IPS-18c (cell line): ENCODE data around the gene NALCN.
"Not testable (repeated sequence)": the region's sequence is repeated elsewhere in the genome, so short reads cannot be mapped to it uniquely, and the experiment has no call there.

ENCODE experiments used
- H3K4me3 ChIP-seq: 2 replicates; pipeline ENCODE4 v1.7.0; 2013; ENCODE audit warnings: low read depth, mild to moderate bottlenecking, low read length, moderate library complexity; ENCODE audit not compliant: insufficient read depth
- H3K9me3 ChIP-seq: one replicate; pipeline ENCODE4 v1.6.1; 2013; ENCODE audit warnings: mild to moderate bottlenecking, low read length, moderate library complexity; ENCODE audit not compliant: control insufficient read depth, insufficient read depth

NALCN gene

GRCh38 chr13:101383595-101383994, 32.7 kb downstream of the NALCN start:
- no peaks in the 10 kb centered on the region for H3K9me3 ChIP-seq
- H3K4me3 ChIP-seq: no peak overlapping the region

GRCh38 chr13:101382701-101383100, 33.6 kb downstream of the NALCN start:
- no peaks in the 10 kb centered on the region for H3K9me3 ChIP-seq
- H3K4me3 ChIP-seq: no peak overlapping the region

GRCh38 chr13:101382086-101382485, 34.2 kb downstream of the NALCN start:
- H3K9me3 ChIP-seq: no peaks in the 10 kb centered on the region
- no peak overlapping the region for H3K4me3 ChIP-seq

GRCh38 chr13:101360525-101360924, 55.8 kb downstream of the NALCN start:
- H3K9me3 ChIP-seq: no peaks in the 10 kb centered on the region
- no peak overlapping the region for H3K4me3 ChIP-seq

DNA sequence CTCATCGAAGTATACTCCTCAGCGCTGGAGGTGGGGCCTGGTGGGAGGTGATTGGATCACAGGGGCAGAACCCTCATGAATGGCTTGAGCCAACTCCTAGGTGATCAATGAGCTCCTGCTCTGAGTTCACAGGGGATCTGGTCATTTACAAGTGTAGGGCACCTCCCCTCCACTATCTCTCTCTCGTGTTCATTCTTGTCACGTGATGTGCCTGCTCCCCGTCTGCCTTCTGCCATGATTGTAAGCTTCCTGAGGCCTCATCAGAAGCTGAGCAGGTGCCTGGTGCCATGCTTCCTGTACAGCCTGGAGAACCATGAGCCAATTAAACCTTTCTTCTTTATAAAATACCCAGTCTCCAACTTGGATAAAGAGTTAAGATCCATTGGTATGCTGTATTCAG, 61.4 kb downstream of the NALCN start:
- H3K4me3 ChIP-seq: no peak overlapping the region

GRCh38 chr13:101346942-101347728, 69.2 kb downstream of the NALCN start:
- peaks cover 2% of the 10 kb centered on the region for H3K9me3 ChIP-seq

More for the DNA sequence above, 61.4 kb downstream of the NALCN start:
- H3K9me3 ChIP-seq: no peaks in the 10 kb centered on the region

GRCh38 chr13:101346161-101346560, 70.1 kb downstream of the NALCN start:
- Histone ChIP-seq H3K4me3 (no peak overlapping the region), H3K9me3 (peaks cover 5% of the 10 kb centered on the region)

More at GRCh38 chr13:101346942-101347728, 69.2 kb downstream of the NALCN start:
- H3K4me3 ChIP-seq: no peak overlapping the region

DNA sequence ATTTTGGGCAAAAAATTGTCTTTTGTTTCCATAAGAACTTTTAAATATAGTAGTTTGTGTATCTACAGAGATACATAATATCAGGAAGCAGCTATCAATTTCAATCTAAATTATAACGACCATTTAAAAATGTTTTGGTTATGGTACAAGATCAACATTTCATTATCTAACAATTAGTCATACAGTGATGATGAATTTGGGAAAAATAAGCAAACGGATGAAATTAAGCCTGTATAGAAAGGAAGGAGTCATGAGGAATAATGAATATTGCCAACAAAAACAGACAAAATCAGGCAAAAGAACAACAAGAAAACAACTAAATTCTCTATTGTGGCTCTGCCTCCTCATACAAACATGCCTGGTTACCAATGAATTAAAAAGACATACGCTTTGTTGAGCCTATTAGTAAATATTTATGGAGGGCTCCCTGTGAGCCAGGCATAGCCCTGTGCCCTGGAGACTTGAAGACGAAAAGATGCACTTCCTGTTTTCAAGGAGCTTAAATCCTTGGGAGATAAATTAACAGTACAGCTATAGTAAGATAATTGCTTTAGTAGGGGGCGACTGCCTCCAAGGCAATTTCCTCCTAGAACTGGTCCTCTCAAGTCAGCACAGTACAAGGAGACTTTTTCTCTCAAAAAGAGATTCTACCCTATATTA, 73.0 kb downstream of the NALCN start:
- Histone ChIP-seq H3K9me3 (peaks cover 7% of the 10 kb centered on the region), H3K4me3 (no peak overlapping the region)

DNA sequence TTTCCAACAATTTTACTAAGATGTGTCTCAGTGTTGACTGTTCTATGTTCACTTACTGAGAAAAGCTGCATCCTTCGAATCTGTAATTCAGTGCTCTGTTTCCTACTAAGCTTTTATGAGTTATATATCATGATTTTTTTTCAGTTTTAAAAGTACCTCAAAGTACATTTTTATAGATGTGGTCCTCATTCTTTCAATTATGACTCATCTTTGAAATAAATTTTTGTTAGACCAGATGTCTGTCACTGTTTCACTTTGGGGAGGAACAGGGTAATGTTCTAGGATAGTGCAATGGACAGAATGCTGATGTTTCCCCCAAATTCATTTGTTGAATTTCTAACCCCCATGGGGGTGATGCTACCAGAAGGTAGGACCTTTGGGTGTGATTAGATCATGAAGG, 74.8 kb downstream of the NALCN start:
- H3K9me3 ChIP-seq: peaks cover 7% of the 10 kb centered on the region
- H3K4me3 ChIP-seq: no peak overlapping the region

DNA sequence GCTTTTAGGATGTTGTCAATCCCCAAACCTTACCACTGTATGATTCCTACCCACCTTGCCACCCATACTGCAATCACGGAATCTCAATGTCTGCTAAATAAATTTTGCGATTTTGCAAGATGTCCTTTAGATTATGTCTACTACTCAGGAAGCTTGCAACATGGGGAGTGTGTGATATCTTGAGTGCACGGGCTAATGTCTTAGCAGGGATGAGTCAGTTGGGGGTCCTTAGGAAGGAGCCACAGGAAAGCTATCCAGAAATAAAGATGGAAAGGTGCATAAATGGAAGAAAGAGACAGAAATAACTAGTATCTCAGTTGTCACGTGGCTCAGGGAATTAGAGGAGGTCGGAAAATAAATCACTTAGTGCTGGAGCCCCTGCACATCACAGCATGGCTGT, 77.1 kb downstream of the NALCN start:
- Histone ChIP-seq H3K4me3 (no peak overlapping the region), H3K9me3 (peaks cover 7% of the 10 kb centered on the region)

DNA sequence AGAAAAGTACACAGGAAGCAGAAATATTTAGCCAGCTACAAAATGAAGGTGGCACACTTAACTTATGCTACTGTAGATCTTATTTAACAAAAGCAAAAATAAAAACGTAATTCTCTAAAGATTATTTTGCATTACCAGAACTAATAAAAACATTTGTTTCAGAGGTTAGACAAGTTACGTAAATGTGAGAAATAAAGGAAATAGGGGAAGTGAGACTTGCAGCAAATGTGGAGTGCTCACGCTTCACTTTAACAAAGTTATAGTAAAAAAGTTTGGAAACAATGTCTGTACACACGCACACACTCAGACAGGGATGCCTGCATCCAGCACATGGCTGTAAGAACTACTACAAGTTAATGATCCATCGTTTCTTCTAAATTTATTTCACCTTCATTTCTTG, 83.7 kb downstream of the NALCN start:
- H3K9me3 ChIP-seq: no peaks in the 10 kb centered on the region
- H3K4me3 ChIP-seq: no peak overlapping the region

GRCh38 chr13:101331731-101332130, 84.6 kb downstream of the NALCN start:
- Histone ChIP-seq H3K9me3 (no peaks in the 10 kb centered on the region), H3K4me3 (no peak overlapping the region)

DNA sequence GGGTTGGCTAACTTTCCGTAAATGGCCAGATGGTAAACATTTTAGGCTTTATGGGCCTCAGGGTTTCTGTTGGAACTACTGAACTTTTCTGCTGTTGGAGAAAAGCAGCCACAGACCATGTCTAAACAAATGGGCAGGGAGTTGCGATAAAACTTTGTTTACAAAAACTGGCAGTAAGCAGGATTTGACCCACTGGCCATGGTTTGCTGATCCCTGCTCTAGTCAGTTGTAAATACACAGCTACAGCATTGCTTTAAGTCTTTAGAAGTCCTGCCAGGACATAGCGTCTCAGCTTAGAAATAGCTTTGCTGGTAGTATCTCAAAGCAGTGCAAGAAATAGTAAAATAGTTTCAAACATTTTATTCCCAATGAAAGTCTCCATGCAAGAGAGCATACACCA, 88.4 kb downstream of the NALCN start:
- no peaks in the 10 kb centered on the region for H3K9me3 ChIP-seq
- H3K4me3 ChIP-seq: no peak overlapping the region

GRCh38 chr13:101326710-101327109, 89.6 kb downstream of the NALCN start:
- Histone ChIP-seq H3K4me3 (no peak overlapping the region), H3K9me3 (no peaks in the 10 kb centered on the region)

DNA sequence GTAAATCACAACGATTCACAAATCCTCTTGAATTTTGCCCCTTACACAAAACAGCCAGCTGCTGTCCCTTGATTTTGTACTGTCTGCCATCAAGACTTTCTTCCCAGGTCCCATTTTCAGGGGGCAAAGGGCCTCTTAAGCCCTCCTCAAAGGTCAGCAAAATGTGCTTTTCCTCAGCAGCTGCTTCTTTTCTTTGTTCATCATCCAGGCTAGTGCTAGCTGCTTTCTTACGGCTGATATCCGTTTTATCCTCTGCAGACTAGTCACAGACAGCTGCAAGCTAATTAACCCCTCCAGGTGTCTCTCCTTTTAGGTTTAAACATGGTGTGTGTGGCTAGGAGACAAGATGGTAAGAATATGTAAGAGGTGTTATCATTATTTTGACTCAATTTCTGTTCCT, 90.9 kb downstream of the NALCN start:
- no peak overlapping the region for H3K4me3 ChIP-seq

DNA sequence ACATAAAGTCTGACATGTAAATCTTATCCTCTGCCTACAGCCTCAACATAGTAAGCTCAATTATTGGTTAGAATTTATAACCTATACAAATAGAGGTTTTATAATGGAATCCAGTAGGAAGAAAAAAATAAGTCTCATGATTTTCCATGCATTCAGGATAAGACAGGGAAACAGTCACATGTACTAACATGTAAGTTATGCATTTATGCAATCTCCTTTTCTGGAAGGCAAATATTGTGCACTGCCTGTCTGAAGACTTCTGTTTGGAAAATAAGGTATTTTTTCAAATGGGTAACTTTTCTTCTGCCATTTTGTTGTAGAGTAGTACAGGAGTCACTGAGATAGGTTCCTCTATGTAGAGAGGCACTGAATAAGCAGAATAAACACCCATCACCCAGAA, 92.7 kb downstream of the NALCN start:
- H3K9me3 ChIP-seq: no peaks in the 10 kb centered on the region
- no peak overlapping the region for H3K4me3 ChIP-seq

More for the DNA sequence above, 90.9 kb downstream of the NALCN start:
- no peaks in the 10 kb centered on the region for H3K9me3 ChIP-seq

- Histone ChIP-seq H3K4me3 (no peak overlapping the region), H3K9me3 (no peaks in the 10 kb centered on the region)
These were observed 98.3 kb downstream of the NALCN start for GRCh38 chr13:101317986-101318523.

DNA sequence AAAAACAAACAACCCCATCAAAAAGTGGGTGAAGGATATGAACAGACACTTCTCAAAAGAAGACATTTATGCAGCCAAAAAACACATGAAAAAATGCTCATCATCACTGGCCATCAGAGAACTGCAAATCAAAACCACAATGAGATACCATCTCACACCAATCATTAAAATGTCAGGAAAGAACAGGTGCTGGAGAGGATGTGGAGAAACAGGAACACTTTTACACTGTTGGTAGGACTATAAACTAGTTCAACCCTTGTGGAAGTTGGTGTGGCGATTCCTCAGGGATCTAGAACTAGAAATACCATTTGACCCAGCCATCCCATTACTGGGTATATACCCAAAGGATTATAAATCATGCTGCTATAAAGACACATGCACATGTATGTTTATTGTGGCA, 102.8 kb downstream of the NALCN start:
- not testable (repeated sequence) for H3K4me3 ChIP-seq, H3K9me3 ChIP-seq
